HEK293 (cell line): ENCODE measurements around the gene SEMA3F.

Source experiments
- CTCF ChIA-PET: fragments of 350-600 bp; formaldehyde crosslinking; extraction: SDS; loops from one replicate; lab custom pipeline; 2021; ENCODE audit warnings: antibody characterized with exemption; lab: Yijun Ruan, JAX
- POLR2A ChIA-PET: fragments of 300-600 bp; formaldehyde crosslinking; extraction: SDS; loops from one replicate; lab custom pipeline; 2020; ENCODE audit warnings: antibody characterized with exemption, inconsistent platforms; lab: Yijun Ruan, JAX
- H3K27ac ChIP-seq: fragments of 200-500 bp; sonication (Bioruptor generic); 2 replicates; pipeline ENCODE4 v1.5.1; 2014; ENCODE audit warnings: low read depth, low read length, control low read depth, inconsistent platforms; ENCODE audit errors: extremely low read depth
- H3K36me3 ChIP-seq, 2 experiments: fragments of 200-500 bp in 1 of 2; sonication (Bioruptor generic) in 1 of 2; 1 replicate in 1 of 2; 2 replicates in 1 of 2; pipeline ENCODE4 v1.5.1; 2014 to 2017; ENCODE audit warnings: inconsistent platforms in 2 of 2, low read length in 2 of 2; ENCODE audit not compliant: control insufficient read depth in 2 of 2, insufficient read depth in 1 of 2
- H3K4me1 ChIP-seq: fragments of 200-500 bp; sonication (Bioruptor generic); 2 replicates; pipeline ENCODE4 v1.5.1; 2014; ENCODE audit warnings: mild to moderate bottlenecking, low read length, inconsistent platforms; ENCODE audit not compliant: control insufficient read depth, insufficient read depth
- H3K4me3 ChIP-seq: 2 replicates; pipeline ENCODE4 v1.5.1; 2011; ENCODE audit warnings: low read depth, mild to moderate bottlenecking, control low read depth, low read length, moderate library complexity
- H3K9me3 ChIP-seq: fragments of 200-500 bp; sonication (Bioruptor generic); 2 replicates; pipeline ENCODE4 v1.5.1; 2014; ENCODE audit warnings: low read depth, low read length, inconsistent platforms; ENCODE audit not compliant: control insufficient read depth, insufficient read depth
- AEBP2 ChIP-seq: fragments of 450-650 bp; formaldehyde crosslinking; IDR thresholded peaks from 2 replicates; pipeline ENCODE4 v1.5.1; 2016; ENCODE audit warnings: missing biosample characterization, missing genetic modification characterization, borderline replicate concordance
- BCL11A ChIP-seq: fragments of 450-650 bp; formaldehyde crosslinking; IDR thresholded peaks from 2 replicates; pipeline ENCODE4 v1.5.1; 2016; ENCODE audit warnings: low read depth, missing biosample characterization, missing genetic modification characterization
- CTCF ChIP-seq: fragments of 450-650 bp; formaldehyde crosslinking; IDR thresholded peaks from 2 replicates; pipeline ENCODE4 v1.5.1; 2016; ENCODE audit warnings: missing biosample characterization, missing genetic modification characterization
- MYNN ChIP-seq: fragments of 450-650 bp; formaldehyde crosslinking; IDR thresholded peaks from 2 replicates; pipeline ENCODE4 v1.5.1; 2016; ENCODE audit warnings: missing biosample characterization, missing genetic modification characterization, borderline replicate concordance
- TRIM28 ChIP-seq: IDR thresholded peaks from 2 replicates; pipeline ENCODE4 v1.6.1; 2011; ENCODE audit warnings: low read length, control low read depth, borderline replicate concordance
- ZBTB6 ChIP-seq: fragments of 450-650 bp; formaldehyde crosslinking; IDR thresholded peaks from 2 replicates; pipeline ENCODE4 v1.5.1; 2017; ENCODE audit warnings: missing biosample characterization, missing genetic modification characterization
- ZFHX2 ChIP-seq: fragments of 450-650 bp; formaldehyde crosslinking; conservative IDR thresholded peaks from 2 replicates; pipeline ENCODE4 v1.5.1; 2016; ENCODE audit warnings: missing biosample characterization, missing genetic modification characterization
- ZNF132 ChIP-seq: fragments of 450-650 bp; formaldehyde crosslinking; IDR thresholded peaks from 2 replicates; pipeline ENCODE4 v1.5.1; 2017; ENCODE audit warnings: missing biosample characterization, missing genetic modification characterization, borderline replicate concordance
- ZNF138 ChIP-seq: fragments of 450-650 bp; formaldehyde crosslinking; IDR thresholded peaks from 2 replicates; pipeline ENCODE4 v1.5.1; 2016; ENCODE audit warnings: missing biosample characterization, missing genetic modification characterization, borderline replicate concordance
- ZNF211 ChIP-seq: fragments of 450-650 bp; formaldehyde crosslinking; IDR thresholded peaks from 2 replicates; pipeline ENCODE4 v1.5.1; 2016; ENCODE audit warnings: low read depth, missing biosample characterization, missing genetic modification characterization
- ZNF214 ChIP-seq: fragments of 450-650 bp; formaldehyde crosslinking; IDR thresholded peaks from 2 replicates; pipeline ENCODE4 v1.5.1; 2017; ENCODE audit warnings: missing biosample characterization, mild to moderate bottlenecking, missing genetic modification characterization, borderline replicate concordance
- ZNF302 ChIP-seq: fragments of 450-650 bp; formaldehyde crosslinking; IDR thresholded peaks from 2 replicates; pipeline ENCODE4 v1.5.1; 2016; ENCODE audit warnings: missing biosample characterization, missing genetic modification characterization, low read depth
- ZNF311 ChIP-seq: fragments of 450-650 bp; formaldehyde crosslinking; IDR thresholded peaks from 2 replicates; pipeline ENCODE4 v1.5.1; 2017; ENCODE audit warnings: missing biosample characterization, missing genetic modification characterization, borderline replicate concordance
- ZNF354C ChIP-seq: fragments of 450-650 bp; formaldehyde crosslinking; IDR thresholded peaks from 2 replicates; pipeline ENCODE4 v1.5.1; 2016; ENCODE audit warnings: missing biosample characterization, missing genetic modification characterization, low read depth, borderline replicate concordance
- ZNF48 ChIP-seq: fragments of 450-650 bp; formaldehyde crosslinking; IDR thresholded peaks from 2 replicates; pipeline ENCODE4 v1.5.1; 2016; ENCODE audit warnings: missing biosample characterization, missing genetic modification characterization
- ZNF510 ChIP-seq: fragments of 450-650 bp; formaldehyde crosslinking; IDR thresholded peaks from 2 replicates; pipeline ENCODE4 v1.5.1; 2018; ENCODE audit warnings: mild to moderate bottlenecking, missing genetic modification characterization, missing biosample characterization; ENCODE audit not compliant: insufficient replicate concordance
- ZNF513 ChIP-seq: fragments of 450-650 bp; IDR thresholded peaks from 2 replicates; pipeline ENCODE4 v1.5.1; 2018; ENCODE audit warnings: missing biosample characterization, missing genetic modification characterization
- ZNF560 ChIP-seq: fragments of 450-650 bp; formaldehyde crosslinking; IDR thresholded peaks from 2 replicates; pipeline ENCODE4 v1.5.1; 2017; ENCODE audit warnings: missing biosample characterization, missing genetic modification characterization, borderline replicate concordance
- ZNF585B ChIP-seq: fragments of 450-650 bp; formaldehyde crosslinking; IDR thresholded peaks from 2 replicates; pipeline ENCODE4 v1.5.1; 2016; ENCODE audit warnings: missing biosample characterization, missing genetic modification characterization
- ZNF623 ChIP-seq: fragments of 450-650 bp; formaldehyde crosslinking; IDR thresholded peaks from 2 replicates; pipeline ENCODE4 v1.5.1; 2016; ENCODE audit warnings: missing biosample characterization, missing genetic modification characterization
- ZNF692 ChIP-seq: fragments of 450-650 bp; formaldehyde crosslinking; IDR thresholded peaks from 2 replicates; pipeline ENCODE4 v1.5.1; 2016; ENCODE audit warnings: missing biosample characterization, missing genetic modification characterization
- ZNF768 ChIP-seq: fragments of 450-650 bp; formaldehyde crosslinking; IDR thresholded peaks from 2 replicates; pipeline ENCODE4 v1.5.1; 2018; ENCODE audit warnings: missing biosample characterization, mild to moderate bottlenecking, missing genetic modification characterization
- ZNF837 ChIP-seq: fragments of 450-650 bp; formaldehyde crosslinking; IDR thresholded peaks from 2 replicates; pipeline ENCODE4 v1.5.1; 2016; ENCODE audit warnings: missing biosample characterization, missing genetic modification characterization
- ZSCAN18 ChIP-seq: fragments of 450-650 bp; formaldehyde crosslinking; IDR thresholded peaks from 2 replicates; pipeline ENCODE4 v1.5.1; 2016; ENCODE audit warnings: missing biosample characterization, missing genetic modification characterization
- ZXDB ChIP-seq: fragments of 450-650 bp; formaldehyde crosslinking; IDR thresholded peaks from 2 replicates; pipeline ENCODE4 v1.5.1; 2016; ENCODE audit warnings: missing biosample characterization, missing genetic modification characterization

Gene SEMA3F

GRCh38 chr3:50193286-50193685 lies 38.2 kb downstream of the SEMA3F start:
- Histone ChIP-seq H3K27ac (no peak overlapping the region), H3K4me3 (no peak overlapping the region), H3K36me3 (peaks cover 0 to 1% of the 10 kb centered on the region in 2 experiments; a peak in 1 of 3 replicates), H3K4me1 (no peaks in the 10 kb centered on the region), H3K9me3 (no peaks in the 10 kb centered on the region)
- ChIA-PET POLR2A (no interaction called here), CTCF (interaction anchor here (0.8 to 7.7 kb wide), 9 partner anchors 11 to 85 kb away, joined by 3 to 237 read pairs (median 22); partner anchors contain the start of genes LSMEM2 and SLC38A3)
- no peak for TF ChIP-seq ZNF311 (tag by site-specific recombination)
- no peak for TF ChIP-seq ZNF837 (tag by site-specific recombination)
- TF ChIP-seq ZNF354C: no peak
- no peak for TF ChIP-seq ZNF138 (tag by site-specific recombination)
- no peak for TF ChIP-seq ZFHX2 (tag by site-specific recombination)
- TF ChIP-seq MYNN (tag by site-specific recombination): no peak
- no peak for TF ChIP-seq TRIM28
- no peak for TF ChIP-seq ZNF623 (tag by site-specific recombination)
- TF ChIP-seq ZNF302: no peak
- no peak for TF ChIP-seq ZNF48 (tag by site-specific recombination)
- no peak for TF ChIP-seq ZNF585B (tag by site-specific recombination)

- Histone ChIP-seq H3K27ac (no peak overlapping the region), H3K36me3 (no peaks in the 10 kb centered on the region), H3K4me1 (no peaks in the 10 kb centered on the region), H3K4me3 (no peak overlapping the region), H3K9me3 (no peaks in the 10 kb centered on the region)
- ChIA-PET POLR2A (interaction anchor here (1.3 to 1.5 kb wide), 2 partner anchors 32 to 42 kb away, joined by 7 read pairs; partner anchors contain the start of gene GNAI2), CTCF (interaction anchor here (0.8 to 7.7 kb wide), 20 partner anchors 10 to 150 kb away, joined by 3 to 237 read pairs (median 11); partner anchors contain the start of genes LSMEM2, SLC38A3 and TUSC2)
- no peak for TF ChIP-seq CTCF (tag by site-specific recombination)
- TF ChIP-seq ZXDB (tag by site-specific recombination): no peak
- no peak for TF ChIP-seq ZNF768 (tag by site-specific recombination)
- TF ChIP-seq ZBTB6 (tag by site-specific recombination): no peak
- TF ChIP-seq ZNF692: no peak
- TF ChIP-seq ZNF560 (tag by site-specific recombination): no peak
- TF ChIP-seq ZSCAN18 (tag by site-specific recombination): no peak
- no peak for TF ChIP-seq ZNF510
- no peak for TF ChIP-seq ZNF214 (tag by site-specific recombination)
- TF ChIP-seq BCL11A: no peak
- TF ChIP-seq ZNF132 (tag by site-specific recombination): no peak
- no peak for TF ChIP-seq AEBP2
- no peak for TF ChIP-seq ZNF513 (tag by site-specific recombination)
- TF ChIP-seq ZNF211 (tag by site-specific recombination): no peak
Observed at GRCh38 chr3:50193746-50194127, 38.6 kb downstream of the SEMA3F start.
